ENCODE measurements around the gene PIGC.

PIGC gene

GRCh38 chr1:172443666-172444453, at the start of gene PIGC:
Gene PIGC (minus strand): TSS chr1:172444069. CDS start chr1:172442622, 1,447 bp downstream.
- DNase-seq = peak; percentile 85

- DNase-seq = no peak
These were observed 48.6 kb upstream of the PIGC start for GRCh38 chr1:172492421-172492820.

GRCh38 chr1:172489847-172490246, 46.0 kb upstream of the PIGC start:
- DNase-seq = no peak

GRCh38 chr1:172488393-172488792, 44.5 kb upstream of the PIGC start:
- DNase-seq = no peak

GRCh38 chr1:172487550-172487949, 43.7 kb upstream of the PIGC start:
- no peak for DNase-seq

GRCh38 chr1:172486805-172487454, 43.1 kb upstream of the PIGC start:
- no peak for DNase-seq

- no peak for DNase-seq
These were observed 41.8 kb upstream of the PIGC start for GRCh38 chr1:172485626-172486025.

GRCh38 chr1:172484252-172484651, 40.4 kb upstream of the PIGC start:
- DNase-seq = no peak

- no peak for DNase-seq
These were observed 39.6 kb upstream of the PIGC start for GRCh38 chr1:172483448-172483847.

GRCh38 chr1:172482044-172482443, 38.2 kb upstream of the PIGC start:
- no peak for DNase-seq

- DNase-seq = no peak
These were observed 36.6 kb upstream of the PIGC start for GRCh38 chr1:172480431-172480830.

GRCh38 chr1:172478485-172478884, 34.6 kb upstream of the PIGC start:
- no peak for DNase-seq

- no peak for DNase-seq
These were observed 33.9 kb upstream of the PIGC start for GRCh38 chr1:172477741-172478140.

- no peak for DNase-seq
These were observed 33.3 kb upstream of the PIGC start for GRCh38 chr1:172477216-172477615.

GRCh38 chr1:172476218-172476811, 32.4 kb upstream of the PIGC start:
- no peak for DNase-seq

- no peak for DNase-seq
These were observed 30.0 kb upstream of the PIGC start for GRCh38 chr1:172473842-172474241.

- DNase-seq = no peak
These were observed 29.4 kb upstream of the PIGC start for GRCh38 chr1:172473302-172473701.

- no peak for DNase-seq
These were observed 28.6 kb upstream of the PIGC start for GRCh38 chr1:172472495-172472894.

GRCh38 chr1:172471666-172472065, 27.8 kb upstream of the PIGC start:
- no peak for DNase-seq

- no peak for DNase-seq
These were observed 26.3 kb upstream of the PIGC start for GRCh38 chr1:172470149-172470548.

- DNase-seq = no peak
These were observed 25.8 kb upstream of the PIGC start for GRCh38 chr1:172469717-172470116.

GRCh38 chr1:172468296-172468695, 24.4 kb upstream of the PIGC start:
- DNase-seq = no peak

- DNase-seq = no peak
These were observed 23.6 kb upstream of the PIGC start for GRCh38 chr1:172467446-172467845.

GRCh38 chr1:172466795-172467407, 23.0 kb upstream of the PIGC start:
- no peak for DNase-seq

Data from activated CD4-positive, alpha-beta T cell treated with anti-CD3 and anti-CD28 coated beads for 1 hour (primary cell).